Measurements from ENCODE around the gene CXCL1. TPM values are rescaled to one million over a fixed set of nuclear protein-coding genes. Genes with fewer than 3 reads are reported as not detected.

CXCL1 gene
- not detected for total RNA-seq
- polyA plus RNA-seq, result not detected

DNA sequence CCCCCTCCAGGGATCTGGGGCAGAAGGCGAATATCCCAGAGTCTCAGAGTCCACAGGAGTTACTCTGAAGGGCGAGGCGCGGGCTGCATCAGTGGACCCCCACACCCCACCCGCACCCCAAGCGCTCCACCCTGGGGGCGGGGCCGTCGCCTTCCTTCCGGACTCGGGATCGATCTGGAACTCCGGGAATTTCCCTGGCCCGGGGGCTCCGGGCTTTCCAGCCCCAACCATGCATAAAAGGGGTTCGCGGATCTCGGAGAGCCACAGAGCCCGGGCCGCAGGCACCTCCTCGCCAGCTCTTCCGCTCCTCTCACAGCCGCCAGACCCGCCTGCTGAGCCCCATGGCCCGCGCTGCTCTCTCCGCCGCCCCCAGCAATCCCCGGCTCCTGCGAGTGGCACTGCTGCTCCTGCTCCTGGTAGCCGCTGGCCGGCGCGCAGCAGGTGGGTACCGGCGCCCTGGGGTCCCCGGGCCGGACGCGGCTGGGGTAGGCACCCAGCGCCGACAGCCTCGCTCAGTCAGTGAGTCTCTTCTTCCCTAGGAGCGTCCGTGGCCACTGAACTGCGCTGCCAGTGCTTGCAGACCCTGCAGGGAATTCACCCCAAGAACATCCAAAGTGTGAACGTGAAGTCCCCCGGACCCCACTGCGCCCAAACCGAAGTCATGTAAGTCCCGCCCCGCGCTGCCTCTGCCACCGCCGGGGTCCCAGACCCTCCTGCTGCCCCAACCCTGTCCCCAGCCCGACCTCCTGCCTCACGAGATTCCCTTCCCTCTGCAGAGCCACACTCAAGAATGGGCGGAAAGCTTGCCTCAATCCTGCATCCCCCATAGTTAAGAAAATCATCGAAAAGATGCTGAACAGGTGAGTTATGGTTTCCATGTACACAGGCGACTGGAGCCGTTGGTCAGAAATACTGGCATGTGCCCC, at the start of gene CXCL1:
TSS of gene CXCL1 (plus strand) at position 264 of the 926 bp plus-strand sequence. CDS start at position 342, 78 bp downstream.
- Histone ChIP-seq H3K4me3 (ENCODE audit: low read length) (no peak within 1 kb of the TSS), H3K9me3 (ENCODE audit: low read length) (no peaks in the 10 kb centered on the region), H3K27ac (ENCODE audit: low read depth, low read length) (no peak within 1 kb of the TSS), H3K27me3 (ENCODE audit: insufficient read depth, low read length, poor library complexity, severe bottlenecking) (no peaks in the 10 kb centered on the region), H3K4me1 (ENCODE audit: insufficient read depth, low read length) (no peaks in the 10 kb centered on the region), H3K36me3 (ENCODE audit: insufficient read depth, low read length) (no peaks in the 10 kb centered on the region)
- H3K4me3 Mint-ChIP-seq, result no peak within 1 kb of the TSS
- H3K9me3 Mint-ChIP-seq, result peaks cover 0 to 6% (median 3%) of the 10 kb centered on the region in 5 donors
- no peaks in the 10 kb centered on the region for H3K4me1 Mint-ChIP-seq
- no peaks in the 10 kb centered on the region for H3K36me3 Mint-ChIP-seq
- DNase-seq, result no peak
- ChIA-PET CTCF (no interaction called here), POLR2A (no interaction called here)
- peaks cover 13 to 14% of the 10 kb centered on the region in 2 donors for H3K27me3 Mint-ChIP-seq
- H3K27ac Mint-ChIP-seq, result no peak within 1 kb of the TSS

DNA sequence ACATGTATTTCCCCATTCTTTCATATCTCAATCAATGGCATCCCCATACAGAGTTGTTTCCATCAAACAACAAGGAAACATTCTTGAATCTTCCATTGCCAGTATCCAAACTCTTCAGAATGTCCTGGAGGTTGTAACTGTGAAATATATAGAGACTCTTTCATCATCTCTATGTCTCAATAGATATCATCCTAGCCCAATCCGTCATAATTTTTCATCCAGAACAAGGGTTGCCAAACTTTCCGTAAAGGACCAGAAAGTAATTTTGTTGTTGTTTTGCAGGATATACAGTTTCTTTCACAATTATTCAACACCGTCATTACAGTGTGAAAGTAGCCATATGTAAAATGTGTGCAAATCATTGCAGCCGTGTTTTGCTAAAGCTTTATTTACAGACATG, 47.9 kb upstream of the CXCL1 start:
- H3K4me3 Mint-ChIP-seq, result no peak overlapping the region
- H3K27ac Mint-ChIP-seq, result no peak overlapping the region
- H3K27me3 Mint-ChIP-seq, result no peaks in the 10 kb centered on the region
- H3K27me3 ChIP-seq (ENCODE audit: insufficient read depth, low read length, poor library complexity, severe bottlenecking), result no peaks in the 10 kb centered on the region
- peaks cover 0 to 4% (median 3%) of the 10 kb centered on the region in 5 donors for H3K9me3 Mint-ChIP-seq
- no peak for DNase-seq
- H3K9me3 ChIP-seq (ENCODE audit: low read length), result no peaks in the 10 kb centered on the region
- no peak overlapping the region for H3K27ac ChIP-seq (ENCODE audit: low read depth, low read length)
- H3K36me3 Mint-ChIP-seq, result no peaks in the 10 kb centered on the region
- POLR2A ChIA-PET, result no interaction called here
- H3K4me1 Mint-ChIP-seq, result no peaks in the 10 kb centered on the region
- CTCF ChIA-PET, result no interaction called here
- H3K4me1 ChIP-seq (ENCODE audit: insufficient read depth, low read length), result no peaks in the 10 kb centered on the region
- H3K4me3 ChIP-seq (ENCODE audit: low read length), result no peak overlapping the region
- no peaks in the 10 kb centered on the region for H3K36me3 ChIP-seq (ENCODE audit: insufficient read depth, low read length)

DNA sequence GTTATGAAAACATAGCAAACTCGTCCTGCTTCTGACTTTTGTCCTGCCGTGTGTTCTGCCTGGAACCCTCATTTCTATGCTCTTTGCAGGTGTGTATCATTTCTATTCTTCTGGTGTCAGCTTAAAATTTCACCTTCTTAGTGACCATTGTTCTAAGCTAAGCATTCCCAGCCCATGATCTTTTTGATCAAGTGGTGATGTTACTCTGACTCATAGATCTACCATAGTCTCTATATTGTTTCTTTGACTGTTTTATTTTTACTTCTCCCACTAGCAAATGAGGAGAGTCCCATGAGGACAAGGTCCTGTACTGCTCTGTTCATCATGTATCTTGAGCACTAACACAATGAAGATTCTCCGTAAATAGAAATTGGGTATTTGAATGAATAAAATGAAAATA, 46.8 kb upstream of the CXCL1 start:
- peaks cover 0 to 4% (median 3%) of the 10 kb centered on the region in 5 donors for H3K9me3 Mint-ChIP-seq
- DNase-seq, result no peak
- H3K4me3 ChIP-seq (ENCODE audit: low read length), result no peak overlapping the region
- H3K36me3 Mint-ChIP-seq, result no peaks in the 10 kb centered on the region
- H3K4me1 Mint-ChIP-seq, result no peaks in the 10 kb centered on the region
- no peak overlapping the region for H3K27ac ChIP-seq (ENCODE audit: low read depth, low read length)
- H3K27ac Mint-ChIP-seq, result no peak overlapping the region
- H3K4me1 ChIP-seq (ENCODE audit: insufficient read depth, low read length), result no peaks in the 10 kb centered on the region
- H3K36me3 ChIP-seq (ENCODE audit: insufficient read depth, low read length), result no peaks in the 10 kb centered on the region
- ChIA-PET POLR2A (no interaction called here), CTCF (no interaction called here)
- H3K27me3 Mint-ChIP-seq, result no peaks in the 10 kb centered on the region
- H3K9me3 ChIP-seq (ENCODE audit: low read length), result no peaks in the 10 kb centered on the region
- H3K27me3 ChIP-seq (ENCODE audit: insufficient read depth, low read length, poor library complexity, severe bottlenecking), result no peaks in the 10 kb centered on the region
- no peak overlapping the region for H3K4me3 Mint-ChIP-seq

DNA sequence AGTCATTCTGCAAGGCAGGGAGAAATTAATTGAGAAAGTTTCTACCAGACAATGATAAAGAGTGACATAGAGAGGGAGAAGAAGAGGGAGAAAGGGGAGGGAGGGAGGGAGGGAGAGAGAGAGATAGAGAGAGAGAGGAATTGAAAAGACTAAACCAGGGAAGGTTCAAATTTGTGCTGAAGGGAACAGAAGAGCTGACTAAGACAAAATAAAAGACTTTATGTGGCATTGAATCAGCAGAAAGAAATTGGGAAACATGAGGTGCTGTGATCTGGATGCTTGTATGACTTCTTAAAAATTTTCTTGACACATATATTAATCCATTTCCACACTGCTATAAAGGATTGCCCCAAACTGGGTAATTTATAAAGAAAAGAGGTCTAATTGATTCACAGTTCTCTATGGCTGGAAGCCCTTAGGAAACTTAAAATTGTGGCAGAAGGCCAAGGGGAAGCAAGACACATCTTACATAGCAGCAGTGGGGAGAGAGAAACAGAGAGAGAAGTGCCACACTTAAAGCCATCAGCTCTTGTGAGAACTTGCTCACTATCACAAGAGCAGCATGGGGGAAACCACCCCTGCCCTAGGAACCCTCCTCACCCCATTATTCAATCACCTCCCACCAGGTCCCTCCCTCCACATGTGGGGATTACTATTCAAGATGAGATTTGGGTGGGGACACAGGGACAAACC, 46.2 kb upstream of the CXCL1 start:
- Mint-ChIP-seq H3K9me3 (peaks cover 0 to 4% (median 0%) of the 10 kb centered on the region in 5 donors), H3K4me3 (no peak overlapping the region), H3K36me3 (no peaks in the 10 kb centered on the region), H3K27ac (no peak overlapping the region), H3K4me1 (no peaks in the 10 kb centered on the region), H3K27me3 (no peaks in the 10 kb centered on the region)
- CTCF ChIA-PET, result no interaction called here
- Histone ChIP-seq H3K4me3 (ENCODE audit: low read length) (no peak overlapping the region), H3K36me3 (ENCODE audit: insufficient read depth, low read length) (no peaks in the 10 kb centered on the region), H3K9me3 (ENCODE audit: low read length) (no peaks in the 10 kb centered on the region), H3K27me3 (ENCODE audit: insufficient read depth, low read length, poor library complexity, severe bottlenecking) (no peaks in the 10 kb centered on the region), H3K27ac (ENCODE audit: low read depth, low read length) (no peak overlapping the region), H3K4me1 (ENCODE audit: insufficient read depth, low read length) (no peaks in the 10 kb centered on the region)
- no peak for DNase-seq
- POLR2A ChIA-PET, result no interaction called here

DNA sequence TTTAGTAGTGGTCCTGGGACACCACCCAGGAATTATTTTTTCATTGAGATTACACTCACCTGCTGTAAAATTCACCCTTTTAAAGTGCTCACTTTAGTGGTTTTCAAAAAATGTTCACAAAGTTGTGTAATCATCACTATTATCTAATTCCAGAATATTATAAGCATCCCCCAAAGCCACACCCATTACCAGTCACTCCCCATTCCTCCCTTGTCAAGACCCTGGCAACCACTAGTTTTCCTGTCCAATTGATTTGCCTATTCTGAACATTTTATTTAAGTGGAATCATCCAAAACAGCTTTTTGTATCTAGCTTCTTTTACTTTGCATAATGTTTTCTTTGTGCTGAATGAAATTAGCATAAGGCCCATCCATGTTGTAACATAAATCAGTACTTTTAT, 45.4 kb upstream of the CXCL1 start:
- Histone ChIP-seq H3K36me3 (ENCODE audit: insufficient read depth, low read length) (no peaks in the 10 kb centered on the region), H3K4me3 (ENCODE audit: low read length) (no peak overlapping the region), H3K4me1 (ENCODE audit: insufficient read depth, low read length) (no peaks in the 10 kb centered on the region), H3K27me3 (ENCODE audit: insufficient read depth, low read length, poor library complexity, severe bottlenecking) (no peaks in the 10 kb centered on the region), H3K27ac (ENCODE audit: low read depth, low read length) (no peak overlapping the region), H3K9me3 (ENCODE audit: low read length) (no peaks in the 10 kb centered on the region)
- H3K27me3 Mint-ChIP-seq, result no peaks in the 10 kb centered on the region
- POLR2A ChIA-PET, result no interaction called here
- no peak overlapping the region for H3K27ac Mint-ChIP-seq
- DNase-seq, result no peak
- peaks cover 0 to 4% (median 0%) of the 10 kb centered on the region in 5 donors for H3K9me3 Mint-ChIP-seq
- CTCF ChIA-PET, result no interaction called here
- no peaks in the 10 kb centered on the region for H3K36me3 Mint-ChIP-seq
- no peaks in the 10 kb centered on the region for H3K4me1 Mint-ChIP-seq
- H3K4me3 Mint-ChIP-seq, result no peak overlapping the region

DNA sequence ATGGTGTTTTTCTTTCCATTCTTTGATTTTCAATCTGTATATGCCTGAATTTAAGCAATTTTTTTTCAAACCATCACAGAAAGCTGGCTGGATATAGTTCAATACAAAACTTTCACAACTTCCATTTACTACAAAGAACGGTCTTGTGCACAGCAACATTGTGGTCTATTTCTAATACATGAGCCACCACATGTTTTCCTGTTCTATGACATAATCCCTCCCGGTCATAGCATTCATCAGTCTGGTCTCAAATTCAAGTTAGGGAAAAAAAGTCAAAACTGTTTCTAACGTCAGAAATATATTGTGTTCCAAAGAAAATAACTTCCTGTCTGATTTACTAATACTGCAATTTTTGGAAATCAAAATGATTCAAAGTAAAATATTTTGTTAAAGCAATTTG, 40.2 kb upstream of the CXCL1 start:
- H3K9me3 Mint-ChIP-seq, result peaks cover 0 to 3% (median 0%) of the 10 kb centered on the region in 5 donors
- CTCF ChIA-PET, result no interaction called here
- Histone ChIP-seq H3K27ac (ENCODE audit: low read depth, low read length) (no peak overlapping the region), H3K27me3 (ENCODE audit: insufficient read depth, low read length, poor library complexity, severe bottlenecking) (no peaks in the 10 kb centered on the region), H3K9me3 (ENCODE audit: low read length) (no peaks in the 10 kb centered on the region), H3K4me1 (ENCODE audit: insufficient read depth, low read length) (no peaks in the 10 kb centered on the region), H3K36me3 (ENCODE audit: insufficient read depth, low read length) (no peaks in the 10 kb centered on the region), H3K4me3 (ENCODE audit: low read length) (no peak overlapping the region)
- no peak overlapping the region for H3K27ac Mint-ChIP-seq
- H3K4me3 Mint-ChIP-seq, result no peak overlapping the region
- POLR2A ChIA-PET, result no interaction called here
- H3K27me3 Mint-ChIP-seq, result no peaks in the 10 kb centered on the region
- no peaks in the 10 kb centered on the region for H3K4me1 Mint-ChIP-seq
- DNase-seq, result no peak
- H3K36me3 Mint-ChIP-seq, result no peaks in the 10 kb centered on the region

DNA sequence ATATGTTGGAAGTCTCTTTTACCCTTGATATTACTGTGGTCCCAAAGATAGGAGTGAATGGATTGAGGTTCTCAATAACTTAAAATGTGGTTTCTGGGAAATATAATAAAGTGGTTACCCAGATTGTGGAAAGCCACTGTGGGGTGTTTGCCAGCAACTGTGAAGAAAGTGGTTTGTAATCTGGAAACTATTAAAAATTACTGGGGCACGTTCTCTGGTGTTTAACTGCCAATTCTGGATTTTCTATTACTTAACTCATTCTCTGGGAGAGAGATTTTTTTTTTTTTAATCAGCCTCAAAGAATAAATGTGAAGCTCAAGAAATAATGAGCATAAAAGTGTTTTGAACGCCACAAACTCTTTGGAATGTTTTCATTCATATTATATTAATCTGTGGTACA, 37.6 kb upstream of the CXCL1 start:
- no peaks in the 10 kb centered on the region for H3K36me3 ChIP-seq (ENCODE audit: insufficient read depth, low read length)
- ChIA-PET CTCF (no interaction called here), POLR2A (no interaction called here)

DNA sequence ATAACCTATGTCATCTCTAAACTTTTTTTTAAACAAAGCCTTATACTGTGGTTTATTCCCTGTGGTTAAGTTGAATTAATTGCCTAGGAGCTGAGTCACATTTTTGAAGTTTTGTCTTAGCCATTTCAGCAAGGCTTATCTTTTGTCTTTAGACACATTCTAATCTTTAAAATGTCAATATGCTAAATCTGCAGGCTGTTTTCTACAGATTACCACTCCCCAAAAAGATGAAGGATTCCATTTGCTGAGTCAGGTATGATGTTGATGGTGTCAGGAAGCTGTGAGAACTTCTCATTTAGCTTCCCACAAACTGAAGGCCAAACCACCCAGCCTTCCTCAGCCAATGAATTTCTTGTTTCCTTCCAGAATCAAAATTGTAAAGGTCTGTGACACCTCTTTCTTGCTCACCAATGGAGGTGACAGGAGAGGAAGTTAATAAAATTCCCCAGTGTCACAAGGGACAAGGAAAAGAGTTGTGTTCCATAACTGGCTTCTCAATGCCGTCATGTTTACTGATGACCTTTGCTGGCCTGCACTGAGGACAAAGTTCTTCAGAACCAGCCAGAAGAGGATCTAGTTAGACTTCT, 36.4 kb upstream of the CXCL1 start:
- no peak overlapping the region for H3K27ac Mint-ChIP-seq
- no peak overlapping the region for H3K4me3 ChIP-seq (ENCODE audit: low read length)
- no peaks in the 10 kb centered on the region for H3K4me1 Mint-ChIP-seq
- H3K9me3 ChIP-seq (ENCODE audit: low read length), result no peaks in the 10 kb centered on the region
- DNase-seq, result no peak
- ChIA-PET CTCF (no interaction called here), POLR2A (no interaction called here)
- no peak overlapping the region for H3K27ac ChIP-seq (ENCODE audit: low read depth, low read length)
- no peaks in the 10 kb centered on the region for H3K36me3 ChIP-seq (ENCODE audit: insufficient read depth, low read length)
- no peaks in the 10 kb centered on the region for H3K36me3 Mint-ChIP-seq
- H3K27me3 ChIP-seq (ENCODE audit: insufficient read depth, low read length, poor library complexity, severe bottlenecking), result no peaks in the 10 kb centered on the region
- no peaks in the 10 kb centered on the region for H3K4me1 ChIP-seq (ENCODE audit: insufficient read depth, low read length)
- peaks cover 2 to 6% of the 10 kb centered on the region in 2 donors for H3K27me3 Mint-ChIP-seq
- H3K9me3 Mint-ChIP-seq, result peaks cover 0 to 4% (median 3%) of the 10 kb centered on the region in 5 donors
- no peak overlapping the region for H3K4me3 Mint-ChIP-seq

More for the DNA sequence above, 37.6 kb upstream of the CXCL1 start:
- Histone ChIP-seq H3K4me3 (ENCODE audit: low read length) (no peak overlapping the region), H3K27me3 (ENCODE audit: insufficient read depth, low read length, poor library complexity, severe bottlenecking) (no peaks in the 10 kb centered on the region), H3K27ac (ENCODE audit: low read depth, low read length) (no peak overlapping the region), H3K4me1 (ENCODE audit: insufficient read depth, low read length) (no peaks in the 10 kb centered on the region), H3K9me3 (ENCODE audit: low read length) (no peaks in the 10 kb centered on the region)
- H3K9me3 Mint-ChIP-seq, result peaks cover 0 to 3% (median 0%) of the 10 kb centered on the region in 5 donors
- H3K27me3 Mint-ChIP-seq, result no peaks in the 10 kb centered on the region
- H3K4me3 Mint-ChIP-seq, result no peak overlapping the region
- H3K27ac Mint-ChIP-seq, result no peak overlapping the region
- H3K4me1 Mint-ChIP-seq, result no peaks in the 10 kb centered on the region
- H3K36me3 Mint-ChIP-seq, result no peaks in the 10 kb centered on the region
- no peak for DNase-seq

Data from CD8-positive, alpha-beta memory T cell (primary cell).